ENCODE measurements around the gene NFIX.
"Not testable (repeated sequence)": the region's sequence is repeated elsewhere in the genome, so short reads cannot be mapped to it uniquely, and the experiment has no call there.

Gene NFIX

DNA sequence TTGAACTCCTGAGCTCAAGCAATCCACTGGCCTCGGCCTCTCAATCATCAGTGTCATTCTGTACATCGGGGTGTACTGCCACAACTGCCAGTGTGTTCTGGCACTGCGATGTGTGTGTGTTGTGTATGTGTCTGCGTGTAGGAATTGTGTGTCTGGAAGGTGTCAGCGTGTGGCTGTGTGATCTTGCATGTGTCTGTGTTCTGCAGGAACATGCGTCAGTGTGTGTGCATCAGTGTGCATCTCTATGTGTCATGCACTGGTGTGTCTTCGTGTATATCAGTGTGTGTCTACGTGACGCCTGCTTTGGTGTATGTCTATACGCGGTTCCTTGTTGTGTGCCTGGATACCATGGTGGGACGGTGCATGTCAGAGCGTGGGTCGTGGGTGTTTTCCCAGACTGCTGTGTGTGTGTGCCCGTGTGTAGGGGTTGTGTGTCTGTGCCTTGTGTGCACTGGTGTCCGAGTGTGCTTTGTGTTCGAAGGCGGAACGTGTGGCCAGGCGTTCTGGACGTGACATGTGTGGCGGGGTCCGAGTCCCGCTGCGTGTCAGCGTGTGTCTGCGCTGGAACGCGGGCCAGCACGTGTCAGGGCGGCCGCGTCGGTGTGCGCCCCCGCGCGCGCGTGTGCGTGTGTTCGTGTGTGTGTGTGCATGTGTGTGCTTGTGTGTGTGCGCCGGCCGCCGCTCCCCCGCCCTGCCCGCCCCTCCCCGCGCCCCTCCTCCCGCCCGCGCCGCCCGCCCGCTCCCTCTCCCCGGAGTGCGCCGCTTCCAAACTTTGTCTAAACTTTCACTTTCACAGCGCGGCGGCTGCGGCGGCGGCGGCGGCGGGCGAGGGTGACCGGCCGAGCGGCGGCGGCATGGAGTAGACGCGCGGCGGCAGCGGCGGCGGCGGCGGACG lies at the start of gene NFIX:
Gene NFIX (plus strand): TSS at position 775 of the 895 bp plus-strand sequence. CDS start 363 bp downstream, outside the sequence.
- peak; percentile 74 for DNase-seq (ENCODE audit: low spot score)

- DNase-seq (ENCODE audit: low spot score) = peak; percentile 99
Observed at GRCh38 chr19:12945479-12946091, 49.7 kb upstream of the NFIX start, which contains the start of gene RAD23A. Gene RAD23A (plus strand): TSS chr19:12945862. CDS start chr19:12945949, 87 bp downstream.

DNA sequence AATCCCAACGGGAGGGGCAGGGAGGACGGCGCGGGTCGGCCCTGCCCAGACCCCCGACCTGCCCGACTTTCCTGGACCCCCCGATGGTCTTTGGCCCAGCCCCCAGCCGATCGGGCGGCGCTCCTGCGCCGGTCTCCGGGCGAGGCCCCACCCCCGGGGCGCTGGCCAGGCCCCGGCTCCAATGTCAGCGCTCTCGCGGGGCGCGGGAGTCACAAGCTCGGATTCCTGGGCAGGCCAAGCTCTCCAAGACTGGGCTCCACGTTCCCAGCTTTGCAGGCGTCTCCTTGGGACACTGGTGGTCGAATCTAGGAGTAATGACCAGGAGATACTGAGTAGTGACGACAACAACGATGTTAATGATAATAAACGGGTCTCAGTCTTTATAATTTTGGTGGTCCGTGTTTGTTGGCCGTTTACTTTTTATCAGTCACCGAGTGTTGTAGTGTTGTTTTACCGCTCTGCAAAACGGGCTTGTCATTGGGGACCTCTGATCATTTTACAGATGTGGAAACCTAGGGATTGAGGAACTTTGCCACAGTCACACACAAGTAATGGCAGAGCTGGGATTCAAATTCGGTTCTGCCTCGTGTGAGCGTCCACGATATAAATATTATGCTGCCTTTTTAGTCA lies 49.1 kb upstream of the NFIX start:
- peak; percentile 89 for DNase-seq (ENCODE audit: low spot score)

GRCh38 chr19:12946731-12947496 lies 48.4 kb upstream of the NFIX start:
- no peak for DNase-seq (ENCODE audit: low spot score)

GRCh38 chr19:12947702-12948611 lies 47.3 kb upstream of the NFIX start:
- DNase-seq (ENCODE audit: low spot score) = no peak

- no peak for DNase-seq (ENCODE audit: low spot score)
Observed at GRCh38 chr19:12948612-12949362, 46.5 kb upstream of the NFIX start.

DNA sequence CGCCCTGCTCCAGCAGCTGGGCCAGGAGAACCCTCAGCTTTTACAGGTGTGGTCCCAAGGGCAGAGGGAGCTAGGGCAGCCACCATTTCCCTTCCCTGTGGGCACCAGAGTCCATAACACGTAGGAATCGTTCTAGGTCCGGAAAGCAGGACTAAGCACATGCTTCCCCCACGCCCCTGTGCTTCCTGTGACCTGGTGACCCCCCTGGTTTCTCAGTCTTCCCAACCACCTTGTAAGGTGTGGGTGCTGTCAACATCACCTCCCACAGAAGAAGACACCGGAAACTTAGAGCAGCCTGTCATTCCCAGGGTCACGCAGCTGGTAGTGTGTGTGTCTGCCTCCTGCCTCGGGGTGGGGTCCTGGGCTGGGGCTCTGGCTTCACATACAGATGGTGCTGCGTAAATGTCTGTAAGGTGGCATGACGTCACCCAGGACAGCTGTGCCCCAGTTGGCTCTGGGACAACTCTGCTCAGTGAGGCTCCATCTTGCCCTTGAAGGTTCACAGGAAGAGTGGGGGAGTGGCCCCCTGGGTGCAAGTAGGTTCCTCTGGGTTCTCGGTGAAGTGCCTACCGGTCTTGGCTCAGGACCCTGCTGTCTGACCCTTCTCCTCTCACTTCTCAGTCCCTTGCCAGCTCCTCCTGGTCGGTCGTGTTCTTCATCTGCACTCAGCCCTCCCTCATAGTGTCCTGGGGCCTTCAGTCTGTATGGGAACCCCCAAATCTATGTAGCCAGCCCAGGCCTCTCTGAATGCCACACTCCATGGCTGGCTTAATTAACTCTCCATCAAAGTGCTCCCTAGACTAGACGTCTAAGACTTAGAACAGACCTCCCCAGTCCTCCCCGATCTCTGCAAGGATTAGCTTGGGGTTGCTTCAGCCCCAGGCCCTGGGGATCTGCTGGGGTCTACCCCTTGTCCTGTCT lies 45.7 kb upstream of the NFIX start:
- no peak for DNase-seq (ENCODE audit: low spot score)

DNA sequence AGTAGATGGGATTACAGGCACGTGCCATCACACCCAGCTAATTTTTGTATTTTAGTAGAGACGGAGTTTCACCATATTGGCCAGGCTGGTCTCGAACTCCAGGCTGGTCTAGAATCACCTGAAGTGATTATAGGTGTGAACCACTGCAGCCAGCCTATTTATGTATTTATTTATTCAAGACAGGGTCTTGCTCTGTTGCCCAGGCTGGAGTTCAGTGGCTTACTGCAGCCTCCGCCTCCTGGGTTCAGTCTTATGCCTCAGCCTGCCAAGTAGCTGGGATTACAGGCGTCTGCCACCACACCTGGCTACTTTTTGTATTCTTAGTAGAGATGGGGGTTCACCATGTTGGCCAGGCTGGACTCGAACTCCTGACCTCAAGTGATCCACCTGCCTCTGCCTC lies 43.2 kb upstream of the NFIX start:
- DNase-seq (ENCODE audit: low spot score) = not testable (repeated sequence)

DNA sequence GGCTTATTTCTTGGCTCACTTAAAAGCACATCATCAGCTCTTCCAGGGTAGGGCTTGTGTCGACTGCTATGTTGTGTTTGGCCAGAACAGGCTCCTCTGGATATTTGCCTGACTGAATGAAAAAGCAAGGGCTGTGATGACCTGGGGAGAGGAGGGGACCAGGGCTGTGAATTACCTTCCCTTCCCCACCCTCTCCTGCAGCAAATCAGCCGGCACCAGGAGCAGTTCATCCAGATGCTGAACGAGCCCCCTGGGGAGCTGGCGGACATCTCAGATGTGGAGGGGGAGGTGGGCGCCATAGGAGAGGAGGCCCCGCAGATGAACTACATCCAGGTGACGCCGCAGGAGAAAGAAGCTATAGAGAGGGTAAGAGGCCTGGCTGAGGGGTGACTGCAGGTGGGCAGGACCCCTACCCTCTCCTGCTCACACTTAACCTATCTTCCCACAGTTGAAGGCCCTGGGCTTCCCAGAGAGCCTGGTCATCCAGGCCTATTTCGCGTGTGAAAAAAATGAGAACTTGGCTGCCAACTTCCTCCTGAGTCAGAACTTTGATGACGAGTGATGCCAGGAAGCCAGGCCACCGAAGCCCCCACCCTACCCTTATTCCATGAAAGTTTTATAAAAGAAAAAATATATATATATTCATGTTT lies 42.7 kb upstream of the NFIX start:
- no peak for DNase-seq (ENCODE audit: low spot score)

GRCh38 chr19:12953138-12953798 lies 42.0 kb upstream of the NFIX start:
- DNase-seq (ENCODE audit: low spot score) = no peak

GRCh38 chr19:12953799-12954611 lies 41.3 kb upstream of the NFIX start:
- no peak for DNase-seq (ENCODE audit: low spot score)

DNA sequence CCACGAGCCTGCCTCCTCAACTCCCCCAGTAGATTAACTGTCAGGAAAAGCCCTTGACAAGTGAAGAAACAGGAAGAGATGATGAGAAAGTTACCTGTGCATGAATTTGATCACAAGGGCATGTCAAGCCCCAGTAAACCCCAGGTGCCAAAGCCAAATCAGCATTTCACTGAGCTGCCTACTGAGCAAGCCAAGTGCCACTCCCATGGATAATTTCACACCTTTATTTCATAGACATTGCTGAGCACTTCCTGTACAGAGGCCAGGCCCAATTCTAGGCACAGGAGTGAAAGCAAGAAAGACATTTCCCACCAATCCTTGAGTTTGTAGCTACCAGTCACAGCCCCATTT lies 40.7 kb upstream of the NFIX start:
- no peak for DNase-seq (ENCODE audit: low spot score)

- DNase-seq (ENCODE audit: low spot score) = not testable (repeated sequence)
Observed at GRCh38 chr19:12955575-12955974, 39.7 kb upstream of the NFIX start.

DNA sequence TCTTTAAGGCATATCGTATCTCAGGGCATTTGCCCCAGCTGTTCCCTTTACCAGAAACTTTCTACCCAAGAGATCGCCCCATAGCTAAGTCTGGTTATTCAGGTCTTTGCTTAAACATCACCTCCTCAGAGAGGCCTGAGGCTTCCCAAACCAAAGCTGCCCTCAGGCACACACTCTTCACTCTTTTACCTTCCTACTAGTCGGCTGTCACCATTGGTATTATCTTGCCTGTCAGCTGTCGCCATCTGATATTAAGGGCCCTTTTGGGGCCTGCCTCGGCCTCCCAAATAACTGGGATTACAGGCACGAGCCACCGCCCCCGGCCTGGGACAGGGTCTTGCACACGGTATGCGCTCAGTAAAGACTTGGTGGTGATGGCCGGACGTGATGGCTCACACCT lies 39.3 kb upstream of the NFIX start:
- DNase-seq (ENCODE audit: low spot score) = no peak

GRCh38 chr19:12956446-12957388 lies 38.6 kb upstream of the NFIX start, which contains the start of gene GADD45GIP1:
Gene GADD45GIP1 (minus strand): TSS chr19:12957223. CDS start chr19:12957212, 11 bp downstream.
- peak; percentile 83 for DNase-seq (ENCODE audit: low spot score)

DNA sequence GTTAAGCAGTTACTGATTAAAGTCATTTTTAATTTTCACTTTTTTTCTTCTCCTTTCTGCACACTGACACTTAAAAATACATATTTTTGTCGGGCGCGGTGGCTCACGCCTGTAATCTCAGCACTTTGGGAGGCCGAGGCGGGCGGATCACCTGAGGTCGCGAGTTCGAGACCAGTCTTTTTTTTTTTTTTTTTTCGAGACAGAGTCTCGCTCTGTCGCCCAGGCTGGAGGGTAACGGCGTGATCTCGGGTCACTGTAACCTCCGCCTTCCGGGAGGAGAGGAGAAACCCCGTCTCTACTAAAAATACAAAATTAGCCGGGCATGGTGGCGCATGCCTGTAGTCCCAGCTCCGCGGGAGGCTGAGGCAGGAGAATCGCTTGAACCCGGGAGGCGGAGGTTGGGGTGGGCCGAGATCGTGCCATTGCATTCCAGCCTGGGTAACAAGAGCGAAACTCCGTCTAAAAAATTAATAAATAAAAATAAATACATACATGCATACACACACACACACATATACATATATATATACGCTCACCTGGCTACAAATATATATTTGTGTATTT lies 37.8 kb upstream of the NFIX start:
- not testable (repeated sequence) for DNase-seq (ENCODE audit: low spot score)

Data from ecto neural progenitor cell (in vitro differentiated cells).